Suprapubic skin (tissue), 4 donors: Measurements from ENCODE around the gene CRTAC1.

Source experiments
- POLR2A ChIP-seq, 2 donors: fragments of 450-650 bp; IDR thresholded peaks; one replicate each; pipeline ENCODE4 v1.6.1; 2017; ENCODE audit warnings: antibody characterized with exemption in 2 of 2, mild to moderate bottlenecking in 2 of 2, moderate library complexity in 2 of 2
- POLR2AphosphoS5 ChIP-seq, 3 donors: sonication (generic); formaldehyde crosslinking; IDR thresholded peaks; one replicate each; pipeline ENCODE4 v1.6.1; 2017; ENCODE audit warnings: antibody characterized with exemption in 3 of 3

- TF ChIP-seq POLR2AphosphoS5 (IDR thresholded peaks at IDR 0.05) (no peak), POLR2A (IDR thresholded peaks at IDR 0.05) (no peak)
These were observed 161.1 kb downstream of the CRTAC1 start for GRCh38 chr10:97869091-97870042.
